GM23248 (cell line): ENCODE results near the gene KSR2. TPM values are rescaled to one million over a fixed set of nuclear protein-coding genes. Genes with fewer than 3 reads are reported as not detected.
"Not testable (repeated sequence)": the region's sequence is repeated elsewhere in the genome, so short reads cannot be mapped to it uniquely, and the experiment has no call there.

ENCODE experiments used
- DNase-seq: peaks from one replicate; pipeline ENCODE4 v3.0.0-alpha.2; 2015
- H2AFZ ChIP-seq: fragments of 200-600 bp; sonication (generic); 2 replicates; pipeline ENCODE4 v1.6.1; 2016; ENCODE audit warnings: antibody characterized with exemption
- H3F3A ChIP-seq: fragments of 200-600 bp; sonication (generic); 2 replicates; pipeline ENCODE4 v1.6.1; 2016; ENCODE audit warnings: mild to moderate bottlenecking, antibody characterized with exemption, mixed run types; ENCODE audit not compliant: insufficient read depth
- H3K27ac ChIP-seq: fragments of 200-600 bp; sonication (generic); 2 replicates; pipeline ENCODE4 v1.5.1; 2016; ENCODE audit warnings: mild to moderate bottlenecking
- H3K27me3 ChIP-seq: fragments of 200-600 bp; sonication (generic); replicated peaks from 2 replicates; pipeline ENCODE4 v1.6.1; 2016; ENCODE audit warnings: mild to moderate bottlenecking; ENCODE audit not compliant: insufficient read depth
- H3K36me3 ChIP-seq: fragments of 200-600 bp; sonication (generic); 2 replicates; pipeline ENCODE4 v1.6.1; 2016; ENCODE audit warnings: low read depth, mild to moderate bottlenecking
- H3K4me1 ChIP-seq: fragments of 200-600 bp; sonication (generic); 2 replicates; pipeline ENCODE4 v1.6.1; 2016; ENCODE audit warnings: mild to moderate bottlenecking; ENCODE audit not compliant: insufficient read depth
- H3K4me2 ChIP-seq: fragments of 200-600 bp; sonication (generic); one replicate; pipeline ENCODE4 v1.6.1; 2016; ENCODE audit warnings: mild to moderate bottlenecking; ENCODE audit not compliant: unreplicated experiment
- H3K4me3 ChIP-seq: fragments of 200-600 bp; sonication (generic); 2 replicates; pipeline ENCODE4 v1.5.1; 2016; ENCODE audit warnings: mild to moderate bottlenecking
- H3K79me2 ChIP-seq: fragments of 200-600 bp; sonication (generic); 2 replicates; pipeline ENCODE4 v1.6.1; 2016; ENCODE audit warnings: mild to moderate bottlenecking; ENCODE audit not compliant: insufficient read depth
- H3K9ac ChIP-seq: fragments of 200-600 bp; sonication (generic); 2 replicates; pipeline ENCODE4 v1.6.1; 2016; ENCODE audit warnings: mild to moderate bottlenecking
- H3K9me2 ChIP-seq: fragments of 200-600 bp; sonication (generic); 2 replicates; pipeline ENCODE4 v1.6.1; 2016; ENCODE audit warnings: mixed run types, mild to moderate bottlenecking, moderate library complexity; ENCODE audit not compliant: insufficient read depth
- H3K9me3 ChIP-seq: fragments of 200-600 bp; sonication (generic); one replicate; pipeline ENCODE4 v1.6.1; 2017; ENCODE audit warnings: low read depth
- H4K20me1 ChIP-seq: fragments of 200-600 bp; sonication (generic); 2 replicates; pipeline ENCODE4 v1.6.0; 2016; ENCODE audit not compliant: insufficient read depth
- EZH2 ChIP-seq: fragments of 200-600 bp; sonication (generic); IDR thresholded peaks from 2 replicates; pipeline ENCODE4 v1.6.1; 2018; ENCODE audit warnings: antibody characterized with exemption, mild to moderate bottlenecking; ENCODE audit not compliant: insufficient read depth, poor library complexity, severe bottlenecking
- EZH2phosphoT487 ChIP-seq: fragments of 200-600 bp; sonication (generic); IDR thresholded peaks from 2 replicates; pipeline ENCODE4 v1.6.1; 2018; ENCODE audit warnings: antibody characterized with exemption, moderate library complexity, mild to moderate bottlenecking, low read depth; ENCODE audit not compliant: insufficient read depth
- WGBS, 2 experiments: methylation state at CpG; one replicate each; pipeline ENCODE4 v1.1.6; 2015 to 2017; ENCODE audit warnings: low lambda C conversion rate in 2 of 2, low coverage in 1 of 2; ENCODE audit errors: missing lambda C conversion rate in 2 of 2; 5-methylcytosine and 5-hydroxymethylcytosine counted together
- in situ Hi-C: fragments of 300-500 bp; cut with MboI; formaldehyde crosslinking; loops from 2 replicates; pipeline ENCODE4 v1.15.0; 2020
- polyA plus RNA-seq: library from polyadenylated mRNA; unstranded; fragments of >200 nt; fragmentation: Nextera tagmentation; extraction: Ambion mirVana; gene quantifications from 2 replicates; pipeline ENCODE4 v1.2.1, GENCODE V29; 2016
- total RNA-seq: library from RNA; depleted of rRNA; stranded (reverse); fragments of >200 nt; shearing (Covaris generic); gene quantifications from 2 replicates; pipeline ENCODE4 v1.2.3, GENCODE V29; 2014

Gene KSR2
- total and polyA plus RNA-seq, 2 experiments from 2014 or later, result not detected

GRCh38 chr12:117805865-117806264 is 162.9 kb downstream of the KSR2 start:
- Histone ChIP-seq H4K20me1 (no peaks in the 10 kb centered on the region), H3K79me2 (no peaks in the 10 kb centered on the region), H3K27me3 (no peaks in the 10 kb centered on the region), H3K4me3 (no peak overlapping the region), H3K4me2 (no peak overlapping the region), H3K27ac (no peak overlapping the region), H3K4me1 (no peaks in the 10 kb centered on the region), H3K9me3 (no peaks in the 10 kb centered on the region), H2AFZ (no peak overlapping the region), H3K36me3 (no peaks in the 10 kb centered on the region), H3F3A (no peaks in the 10 kb centered on the region), H3K9me2 (no peaks in the 10 kb centered on the region), H3K9ac (no peak overlapping the region)
- WGBS, 2 experiments, result 2 to 3% methylated on average over 7 of the region's 7 CpGs
- DNase-seq, result no peak
- in situ Hi-C loops, result no loop called here
- no peak for TF ChIP-seq EZH2
- TF ChIP-seq EZH2phosphoT487, result no peak

DNA sequence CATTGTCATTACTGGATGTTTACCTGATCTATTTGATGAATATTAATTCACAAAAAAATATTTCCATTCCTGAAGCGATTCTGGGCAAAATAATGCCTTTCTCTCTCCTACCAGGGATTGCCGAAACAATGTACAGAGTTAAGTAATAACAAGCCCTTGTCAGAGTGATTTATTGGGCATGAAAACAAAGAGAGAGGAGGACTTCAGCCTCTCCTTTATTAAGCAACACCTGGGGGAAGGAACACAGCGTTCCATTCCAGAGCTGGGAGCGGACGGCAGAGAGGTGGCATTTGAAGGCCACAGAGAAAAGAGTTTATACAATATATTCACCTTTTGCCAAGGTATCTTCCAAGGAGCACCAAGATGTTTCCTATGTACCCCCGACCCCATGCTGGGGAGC is 165.8 kb downstream of the KSR2 start:
- no peak overlapping the region for H3K27ac ChIP-seq
- H3K4me2 ChIP-seq, result no peak overlapping the region
- no peaks in the 10 kb centered on the region for H3K4me1 ChIP-seq
- TF ChIP-seq EZH2phosphoT487 (no peak), EZH2 (no peak)
- no peaks in the 10 kb centered on the region for H3K27me3 ChIP-seq
- H3K9me2 ChIP-seq, result no peaks in the 10 kb centered on the region
- H3K79me2 ChIP-seq, result no peaks in the 10 kb centered on the region
- no peak overlapping the region for H2AFZ ChIP-seq
- H3K4me3 ChIP-seq, result no peak overlapping the region
- 54 to 59% methylated on average over 6 of the region's 6 CpGs for WGBS, 2 experiments
- no peaks in the 10 kb centered on the region for H4K20me1 ChIP-seq
- H3F3A ChIP-seq, result no peaks in the 10 kb centered on the region
- in situ Hi-C loops, result no loop called here
- DNase-seq, result no peak
- no peak overlapping the region for H3K9ac ChIP-seq
- H3K9me3 ChIP-seq, result no peaks in the 10 kb centered on the region
- no peaks in the 10 kb centered on the region for H3K36me3 ChIP-seq

- H3K27ac ChIP-seq, H3K9me3 ChIP-seq, H3K4me2 ChIP-seq, H3K36me3 ChIP-seq, H3K4me3 ChIP-seq, H3K4me1 ChIP-seq, H3K79me2 ChIP-seq, DNase-seq, H3F3A ChIP-seq, H2AFZ ChIP-seq, H3K27me3 ChIP-seq, H3K9me2 ChIP-seq, H4K20me1 ChIP-seq, H3K9ac ChIP-seq, in situ Hi-C loops: not testable (repeated sequence)
- 42 to 48% methylated on average over 4 to 6 of the region's 6 CpGs for WGBS, 2 experiments
Observed at GRCh38 chr12:117800711-117801110, 168.1 kb downstream of the KSR2 start.

GRCh38 chr12:117797202-117797601 is 171.6 kb downstream of the KSR2 start:
- H3K9me3 ChIP-seq, result no peaks in the 10 kb centered on the region
- no peak for DNase-seq
- no peaks in the 10 kb centered on the region for H4K20me1 ChIP-seq
- H3K27me3 ChIP-seq, result no peaks in the 10 kb centered on the region
- WGBS, 2 experiments, result 51 to 52% methylated on average over 3 of the region's 3 CpGs
- H3K4me2 ChIP-seq, result no peak overlapping the region
- no peak overlapping the region for H2AFZ ChIP-seq
- H3K79me2 ChIP-seq, result no peaks in the 10 kb centered on the region
- H3K9me2 ChIP-seq, result no peaks in the 10 kb centered on the region
- in situ Hi-C loops, result no loop called here
- no peaks in the 10 kb centered on the region for H3F3A ChIP-seq
- H3K4me1 ChIP-seq, result no peaks in the 10 kb centered on the region
- H3K36me3 ChIP-seq, result no peaks in the 10 kb centered on the region
- TF ChIP-seq EZH2 (no peak), EZH2phosphoT487 (no peak)
- no peak overlapping the region for H3K4me3 ChIP-seq
- no peak overlapping the region for H3K9ac ChIP-seq
- no peak overlapping the region for H3K27ac ChIP-seq

GRCh38 chr12:117792877-117793424 is 175.8 kb downstream of the KSR2 start:
- Histone ChIP-seq H3K4me1 (no peaks in the 10 kb centered on the region), H3K27ac (no peak overlapping the region), H3K4me2 (no peak overlapping the region), H3K9me2 (no peaks in the 10 kb centered on the region), H3K9ac (no peak overlapping the region), H3K9me3 (no peaks in the 10 kb centered on the region), H3K36me3 (no peaks in the 10 kb centered on the region), H3K79me2 (no peaks in the 10 kb centered on the region), H3F3A (no peaks in the 10 kb centered on the region), H4K20me1 (no peaks in the 10 kb centered on the region), H2AFZ (no peak overlapping the region), H3K4me3 (no peak overlapping the region), H3K27me3 (no peaks in the 10 kb centered on the region)
- in situ Hi-C loops, result no loop called here
- no peak for TF ChIP-seq EZH2
- TF ChIP-seq EZH2phosphoT487, result no peak
- 53 to 54% methylated on average over 7 to 8 of the region's 8 CpGs for WGBS, 2 experiments
- no peak for DNase-seq
